Endothelial cell of umbilical vein (primary cell): ENCODE data around the gene UNC50.
"Not testable (repeated sequence)": the region's sequence is repeated elsewhere in the genome, so short reads cannot be mapped to it uniquely, and the experiment has no call there.

Source experiments
- POLR2A ChIP-seq: IDR thresholded peaks from 2 replicates; pipeline ENCODE4 v1.6.1; 2012; ENCODE audit warnings: low read depth, mild to moderate bottlenecking, control low read depth, low read length
- POLR2AphosphoS5 ChIP-seq: IDR thresholded peaks from 2 replicates; pipeline ENCODE4 v1.6.1; 2012; ENCODE audit warnings: low read depth, mild to moderate bottlenecking, control low read depth, low read length, moderate library complexity; ENCODE audit not compliant: insufficient read depth
- TF ChIP-seq, protein P1 (sequence below), 2 donors: IDR thresholded peaks; 1 replicate in 1 of 2; 2 replicates in 1 of 2; pipeline ENCODE4 v1.5.1; 2011; ENCODE audit warnings: low read length in 2 of 2, mild to moderate bottlenecking in 2 of 2, moderate library complexity in 2 of 2, control low read depth in 1 of 2, inconsistent platforms in 1 of 2, low read depth in 1 of 2; ENCODE audit not compliant: insufficient read depth in 1 of 2; ENCODE audit errors: extremely low read depth in 1 of 2

DNA sequence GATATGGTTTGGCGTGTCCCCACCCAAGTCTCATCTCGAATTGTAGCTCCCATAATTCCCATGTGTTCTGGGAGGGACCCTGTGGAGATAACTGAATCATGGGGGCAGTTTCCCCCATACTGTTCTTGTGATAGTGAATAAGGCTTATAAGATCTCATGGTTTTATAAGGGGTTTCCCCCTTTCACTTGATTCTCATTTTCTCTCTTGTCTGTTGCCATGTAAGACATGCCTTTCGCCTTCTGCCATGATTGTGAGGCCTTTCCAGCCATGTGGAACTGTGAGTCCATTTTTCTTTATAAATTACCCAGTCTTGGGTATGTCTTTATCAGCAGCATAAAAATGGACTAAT is 51.1 kb downstream of the UNC50 start:
- TF ChIP-seq, protein P1, sequence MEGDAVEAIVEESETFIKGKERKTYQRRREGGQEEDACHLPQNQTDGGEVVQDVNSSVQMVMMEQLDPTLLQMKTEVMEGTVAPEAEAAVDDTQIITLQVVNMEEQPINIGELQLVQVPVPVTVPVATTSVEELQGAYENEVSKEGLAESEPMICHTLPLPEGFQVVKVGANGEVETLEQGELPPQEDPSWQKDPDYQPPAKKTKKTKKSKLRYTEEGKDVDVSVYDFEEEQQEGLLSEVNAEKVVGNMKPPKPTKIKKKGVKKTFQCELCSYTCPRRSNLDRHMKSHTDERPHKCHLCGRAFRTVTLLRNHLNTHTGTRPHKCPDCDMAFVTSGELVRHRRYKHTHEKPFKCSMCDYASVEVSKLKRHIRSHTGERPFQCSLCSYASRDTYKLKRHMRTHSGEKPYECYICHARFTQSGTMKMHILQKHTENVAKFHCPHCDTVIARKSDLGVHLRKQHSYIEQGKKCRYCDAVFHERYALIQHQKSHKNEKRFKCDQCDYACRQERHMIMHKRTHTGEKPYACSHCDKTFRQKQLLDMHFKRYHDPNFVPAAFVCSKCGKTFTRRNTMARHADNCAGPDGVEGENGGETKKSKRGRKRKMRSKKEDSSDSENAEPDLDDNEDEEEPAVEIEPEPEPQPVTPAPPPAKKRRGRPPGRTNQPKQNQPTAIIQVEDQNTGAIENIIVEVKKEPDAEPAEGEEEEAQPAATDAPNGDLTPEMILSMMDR (IDR thresholded peaks at IDR 0.05; ENCODE audit: extremely low read depth in 1 of 2, insufficient read depth in 1 of 2, low read depth in 1 of 2, low read length in 2 of 2) = not testable (repeated sequence)
- not testable (repeated sequence) for TF ChIP-seq POLR2AphosphoS5, POLR2A
